Muscle layer of duodenum (tissue), 2 donors: ENCODE measurements around the gene ARHGAP30.
A peak's percentile ranks its signal among the peaks of the same experiment; 100 is the strongest.
"Not testable (repeated sequence)": the region's sequence is repeated elsewhere in the genome, so short reads cannot be mapped to it uniquely, and the experiment has no call there.

ENCODE experiments used
- H3K27ac ChIP-seq: one replicate; pipeline ENCODE4 v1.7.0; 2013; ENCODE audit warnings: mild to moderate bottlenecking, low read length
- H3K27me3 ChIP-seq: one replicate; pipeline ENCODE4 v1.7.0; 2013; ENCODE audit warnings: low read depth, mild to moderate bottlenecking, control low read depth, low read length
- H3K36me3 ChIP-seq, 2 donors: one replicate each; pipeline ENCODE4 v1.7.0; 2013; ENCODE audit warnings: low read length in 2 of 2, control low read depth in 1 of 2, mild to moderate bottlenecking in 1 of 2; ENCODE audit not compliant: insufficient read depth in 2 of 2, control insufficient read depth in 1 of 2
- H3K4me1 ChIP-seq, 2 donors: one replicate each; pipeline ENCODE4 v1.7.0; 2013; ENCODE audit warnings: low read length in 2 of 2, mild to moderate bottlenecking in 2 of 2, control low read depth in 1 of 2, moderate library complexity in 1 of 2; ENCODE audit not compliant: insufficient read depth in 2 of 2, control insufficient read depth in 1 of 2
- H3K4me3 ChIP-seq, 2 donors: one replicate each; pipeline ENCODE4 v1.7.0; 2013; ENCODE audit warnings: low read length in 2 of 2, low read depth in 1 of 2, mild to moderate bottlenecking in 1 of 2
- H3K9me3 ChIP-seq, 2 donors: one replicate each; pipeline ENCODE4 v1.7.0; 2013; ENCODE audit warnings: low read length in 2 of 2, control low read depth in 1 of 2, mild to moderate bottlenecking in 1 of 2; ENCODE audit not compliant: control insufficient read depth in 1 of 2
- donor health status: healthy.

ARHGAP30 gene

GRCh38 chr1:161017756-161018630 is 51.7 kb downstream of the ARHGAP30 start:
- Histone ChIP-seq H3K27me3 (no peaks in the 10 kb centered on the region), H3K36me3 (no peaks in the 10 kb centered on the region), H3K4me1 (peaks cover 13 to 17% of the 10 kb centered on the region in 2 donors), H3K27ac (peak overlapping the region; percentile 47), H3K4me3 (no peak overlapping the region), H3K9me3 (no peaks in the 10 kb centered on the region)

GRCh38 chr1:161017181-161017580 is 52.5 kb downstream of the ARHGAP30 start:
- not testable (repeated sequence) for H3K4me3 ChIP-seq, H3K27me3 ChIP-seq, H3K9me3 ChIP-seq, H3K36me3 ChIP-seq
- Histone ChIP-seq H3K4me1 (peaks cover 13 to 19% of the 10 kb centered on the region in 2 donors), H3K27ac (peak overlapping the region; percentile 47)

- not testable (repeated sequence) for H3K27me3 ChIP-seq, H3K36me3 ChIP-seq, H3K4me3 ChIP-seq, H3K27ac ChIP-seq, H3K9me3 ChIP-seq
- H3K4me1 ChIP-seq: peaks cover 13 to 22% of the 10 kb centered on the region in 2 donors
Measured at GRCh38 chr1:161016683-161017082, 53.0 kb downstream of the ARHGAP30 start.

GRCh38 chr1:161013488-161014230 is 56.0 kb downstream of the ARHGAP30 start:
- peak overlapping the region; percentile 97 for H3K27ac ChIP-seq
- peaks cover 0 to 19% of the 10 kb centered on the region in 2 donors for H3K4me1 ChIP-seq
- H3K36me3 ChIP-seq: no peaks in the 10 kb centered on the region
- H3K27me3 ChIP-seq: no peaks in the 10 kb centered on the region
- peak overlapping the region in 1 of 2 donors; percentile 47 for H3K4me3 ChIP-seq
- no peaks in the 10 kb centered on the region for H3K9me3 ChIP-seq

GRCh38 chr1:161013131-161013487 is 56.6 kb downstream of the ARHGAP30 start:
- Histone ChIP-seq H3K4me1 (peaks cover 0 to 18% of the 10 kb centered on the region in 2 donors), H3K27me3 (no peaks in the 10 kb centered on the region), H3K9me3 (no peaks in the 10 kb centered on the region), H3K27ac (peak overlapping the region; percentile 97), H3K4me3 (peak overlapping the region in 1 of 2 donors; percentile 35), H3K36me3 (no peaks in the 10 kb centered on the region)

GRCh38 chr1:161012420-161012819 is 57.3 kb downstream of the ARHGAP30 start:
- peak overlapping the region; percentile 27 for H3K27ac ChIP-seq
- H3K4me1 ChIP-seq: peaks cover 0 to 15% of the 10 kb centered on the region in 2 donors

GRCh38 chr1:161009602-161010211 is 60.0 kb downstream of the ARHGAP30 start:
- Histone ChIP-seq H3K9me3 (no peaks in the 10 kb centered on the region), H3K36me3 (no peaks in the 10 kb centered on the region), H3K4me1 (peaks cover 0 to 15% of the 10 kb centered on the region in 2 donors), H3K27ac (no peak overlapping the region), H3K27me3 (no peaks in the 10 kb centered on the region), H3K4me3 (no peak overlapping the region)

More at GRCh38 chr1:161012420-161012819, 57.3 kb downstream of the ARHGAP30 start:
- Histone ChIP-seq H3K36me3 (no peaks in the 10 kb centered on the region), H3K27me3 (no peaks in the 10 kb centered on the region), H3K4me3 (no peak overlapping the region), H3K9me3 (no peaks in the 10 kb centered on the region)

GRCh38 chr1:161008869-161009510 is 60.7 kb downstream of the ARHGAP30 start:
- Histone ChIP-seq H3K9me3 (no peaks in the 10 kb centered on the region), H3K4me3 (no peak overlapping the region), H3K4me1 (peaks cover 0 to 11% of the 10 kb centered on the region in 2 donors), H3K27ac (no peak overlapping the region), H3K27me3 (no peaks in the 10 kb centered on the region), H3K36me3 (no peaks in the 10 kb centered on the region)

GRCh38 chr1:161007369-161007768 is 62.3 kb downstream of the ARHGAP30 start:
- no peaks in the 10 kb centered on the region for H3K27me3 ChIP-seq
- peaks cover 0 to 3% of the 10 kb centered on the region in 2 donors for H3K4me1 ChIP-seq
- H3K4me3 ChIP-seq: no peak overlapping the region
- H3K9me3 ChIP-seq: no peaks in the 10 kb centered on the region
- H3K36me3 ChIP-seq: no peaks in the 10 kb centered on the region
- H3K27ac ChIP-seq: no peak overlapping the region

- Histone ChIP-seq H3K4me1 (no peaks in the 10 kb centered on the region), H3K9me3 (no peaks in the 10 kb centered on the region), H3K27ac (no peak overlapping the region), H3K36me3 (no peaks in the 10 kb centered on the region), H3K27me3 (no peaks in the 10 kb centered on the region), H3K4me3 (no peak overlapping the region)
Measured at GRCh38 chr1:161006563-161006962, 63.1 kb downstream of the ARHGAP30 start.

- H3K36me3 ChIP-seq: peaks cover 13 to 23% of the 10 kb centered on the region in 2 donors
- no peak overlapping the region for H3K27ac ChIP-seq
- no peaks in the 10 kb centered on the region for H3K4me1 ChIP-seq
- no peaks in the 10 kb centered on the region for H3K27me3 ChIP-seq
- no peaks in the 10 kb centered on the region for H3K9me3 ChIP-seq
- no peak overlapping the region for H3K4me3 ChIP-seq
Measured at GRCh38 chr1:161001525-161001924, 68.2 kb downstream of the ARHGAP30 start.
